ENCODE data around the gene ZNF664. TPM values are rescaled to one million over a fixed set of nuclear protein-coding genes. Genes with fewer than 3 reads are reported as not detected.

The ZNF664 gene
- total and polyA plus RNA-seq, 2 of the 13 experiments (the other 11 are each of a cell fraction or from before 2014, with no cell fraction given) = 43.9 to 56.5 TPM

DNA sequence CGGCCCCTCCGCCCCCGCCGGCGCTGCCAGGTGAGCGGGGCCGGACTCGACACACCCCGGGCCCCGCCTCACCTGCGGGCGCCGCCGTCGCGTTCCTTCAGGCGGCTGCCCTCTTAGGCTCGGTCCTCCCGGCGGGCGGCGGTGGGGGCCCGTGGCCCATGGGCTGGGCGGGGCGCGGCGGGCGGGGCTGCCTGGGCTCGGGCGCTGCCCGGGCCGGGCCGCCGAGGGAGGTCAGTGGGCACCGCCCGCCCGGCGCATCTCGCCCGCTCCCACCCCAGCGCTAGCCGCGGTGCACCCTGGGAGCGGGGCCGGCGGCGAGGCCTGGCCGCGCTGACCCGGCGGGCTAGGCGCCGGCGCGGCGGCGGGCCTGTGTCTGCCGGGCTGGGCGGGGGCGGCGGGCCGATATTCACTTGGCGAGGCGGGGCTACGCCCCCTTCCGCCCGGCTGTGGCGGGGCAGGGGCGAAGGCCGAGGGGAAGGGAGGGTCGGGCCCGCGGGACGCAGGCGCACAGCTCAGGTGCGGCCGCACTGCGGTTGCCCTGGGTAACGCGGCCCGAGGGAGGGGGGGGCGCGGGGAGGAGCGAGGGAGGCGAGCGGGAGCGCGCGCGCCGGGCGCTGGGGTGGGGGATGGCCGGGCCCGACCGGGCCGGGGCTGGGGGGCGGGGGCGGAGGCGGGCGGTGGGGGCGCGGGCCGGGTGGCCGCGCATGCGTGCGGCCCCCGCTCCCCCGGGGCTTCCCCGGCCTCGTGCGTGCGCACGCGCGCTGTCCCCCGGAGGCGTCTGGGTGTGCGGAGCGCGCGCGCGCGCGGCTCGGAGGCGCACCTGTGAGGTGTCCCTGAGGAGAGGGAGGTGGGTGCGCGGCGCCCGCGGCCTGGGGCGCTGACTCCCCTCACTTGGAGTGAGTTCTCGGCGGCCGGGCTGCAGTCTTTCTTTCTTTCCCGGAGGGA, at the start of gene ZNF664, which contains the start of gene CCDC92 (continued):
- TF ChIP-seq ZEB1 (IDR thresholded peaks at IDR 0.05; ENCODE audit: insufficient replicate concordance, low read depth) = peak; percentile 77
- no peak for TF ChIP-seq NONO (IDR thresholded peaks at IDR 0.05)
- peak; percentile 21 for TF ChIP-seq NONO (CRISPR knock-in tag; conservative IDR thresholded peaks at IDR 0.05)
- no peak for TF ChIP-seq ZNF430 (CRISPR knock-in tag; IDR thresholded peaks at IDR 0.05)
- TF ChIP-seq, protein P1, sequence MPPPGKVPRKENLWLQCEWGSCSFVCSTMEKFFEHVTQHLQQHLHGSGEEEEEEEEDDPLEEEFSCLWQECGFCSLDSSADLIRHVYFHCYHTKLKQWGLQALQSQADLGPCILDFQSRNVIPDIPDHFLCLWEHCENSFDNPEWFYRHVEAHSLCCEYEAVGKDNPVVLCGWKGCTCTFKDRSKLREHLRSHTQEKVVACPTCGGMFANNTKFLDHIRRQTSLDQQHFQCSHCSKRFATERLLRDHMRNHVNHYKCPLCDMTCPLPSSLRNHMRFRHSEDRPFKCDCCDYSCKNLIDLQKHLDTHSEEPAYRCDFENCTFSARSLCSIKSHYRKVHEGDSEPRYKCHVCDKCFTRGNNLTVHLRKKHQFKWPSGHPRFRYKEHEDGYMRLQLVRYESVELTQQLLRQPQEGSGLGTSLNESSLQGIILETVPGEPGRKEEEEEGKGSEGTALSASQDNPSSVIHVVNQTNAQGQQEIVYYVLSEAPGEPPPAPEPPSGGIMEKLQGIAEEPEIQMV (CRISPR knock-in tag; IDR thresholded peaks at IDR 0.05; ENCODE audit: low read depth) = no peak
- peak; percentile 81 for TF ChIP-seq RFX3 (CRISPR knock-in tag; IDR thresholded peaks at IDR 0.05)
- TF ChIP-seq, protein P2, sequence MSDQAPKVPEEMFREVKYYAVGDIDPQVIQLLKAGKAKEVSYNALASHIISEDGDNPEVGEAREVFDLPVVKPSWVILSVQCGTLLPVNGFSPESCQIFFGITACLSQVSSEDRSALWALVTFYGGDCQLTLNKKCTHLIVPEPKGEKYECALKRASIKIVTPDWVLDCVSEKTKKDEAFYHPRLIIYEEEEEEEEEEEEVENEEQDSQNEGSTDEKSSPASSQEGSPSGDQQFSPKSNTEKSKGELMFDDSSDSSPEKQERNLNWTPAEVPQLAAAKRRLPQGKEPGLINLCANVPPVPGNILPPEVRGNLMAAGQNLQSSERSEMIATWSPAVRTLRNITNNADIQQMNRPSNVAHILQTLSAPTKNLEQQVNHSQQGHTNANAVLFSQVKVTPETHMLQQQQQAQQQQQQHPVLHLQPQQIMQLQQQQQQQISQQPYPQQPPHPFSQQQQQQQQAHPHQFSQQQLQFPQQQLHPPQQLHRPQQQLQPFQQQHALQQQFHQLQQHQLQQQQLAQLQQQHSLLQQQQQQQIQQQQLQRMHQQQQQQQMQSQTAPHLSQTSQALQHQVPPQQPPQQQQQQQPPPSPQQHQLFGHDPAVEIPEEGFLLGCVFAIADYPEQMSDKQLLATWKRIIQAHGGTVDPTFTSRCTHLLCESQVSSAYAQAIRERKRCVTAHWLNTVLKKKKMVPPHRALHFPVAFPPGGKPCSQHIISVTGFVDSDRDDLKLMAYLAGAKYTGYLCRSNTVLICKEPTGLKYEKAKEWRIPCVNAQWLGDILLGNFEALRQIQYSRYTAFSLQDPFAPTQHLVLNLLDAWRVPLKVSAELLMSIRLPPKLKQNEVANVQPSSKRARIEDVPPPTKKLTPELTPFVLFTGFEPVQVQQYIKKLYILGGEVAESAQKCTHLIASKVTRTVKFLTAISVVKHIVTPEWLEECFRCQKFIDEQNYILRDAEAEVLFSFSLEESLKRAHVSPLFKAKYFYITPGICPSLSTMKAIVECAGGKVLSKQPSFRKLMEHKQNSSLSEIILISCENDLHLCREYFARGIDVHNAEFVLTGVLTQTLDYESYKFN (CRISPR knock-in tag; conservative IDR thresholded peaks at IDR 0.05) = peak; percentile 45; the same call in 1 of the 2 replicates
- TF ChIP-seq, protein P3, sequence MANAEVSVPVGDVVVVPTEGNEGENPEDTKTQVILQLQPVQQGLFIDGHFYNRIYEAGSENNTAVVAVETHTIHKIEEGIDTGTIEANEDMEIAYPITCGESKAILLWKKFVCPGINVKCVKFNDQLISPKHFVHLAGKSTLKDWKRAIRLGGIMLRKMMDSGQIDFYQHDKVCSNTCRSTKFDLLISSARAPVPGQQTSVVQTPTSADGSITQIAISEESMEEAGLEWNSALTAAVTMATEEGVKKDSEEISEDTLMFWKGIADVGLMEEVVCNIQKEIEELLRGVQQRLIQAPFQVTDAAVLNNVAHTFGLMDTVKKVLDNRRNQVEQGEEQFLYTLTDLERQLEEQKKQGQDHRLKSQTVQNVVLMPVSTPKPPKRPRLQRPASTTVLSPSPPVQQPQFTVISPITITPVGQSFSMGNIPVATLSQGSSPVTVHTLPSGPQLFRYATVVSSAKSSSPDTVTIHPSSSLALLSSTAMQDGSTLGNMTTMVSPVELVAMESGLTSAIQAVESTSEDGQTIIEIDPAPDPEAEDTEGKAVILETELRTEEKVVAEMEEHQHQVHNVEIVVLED (CRISPR knock-in tag; IDR thresholded peaks at IDR 0.05; ENCODE audit: borderline replicate concordance) = peak; percentile 65; the same call in 1 of the 2 replicates
- TF ChIP-seq HNF4A (CRISPR knock-in tag; IDR thresholded peaks at IDR 0.05) = peak; percentile 18; the same call in 1 of the 2 replicates
- TF ChIP-seq, protein P4, sequence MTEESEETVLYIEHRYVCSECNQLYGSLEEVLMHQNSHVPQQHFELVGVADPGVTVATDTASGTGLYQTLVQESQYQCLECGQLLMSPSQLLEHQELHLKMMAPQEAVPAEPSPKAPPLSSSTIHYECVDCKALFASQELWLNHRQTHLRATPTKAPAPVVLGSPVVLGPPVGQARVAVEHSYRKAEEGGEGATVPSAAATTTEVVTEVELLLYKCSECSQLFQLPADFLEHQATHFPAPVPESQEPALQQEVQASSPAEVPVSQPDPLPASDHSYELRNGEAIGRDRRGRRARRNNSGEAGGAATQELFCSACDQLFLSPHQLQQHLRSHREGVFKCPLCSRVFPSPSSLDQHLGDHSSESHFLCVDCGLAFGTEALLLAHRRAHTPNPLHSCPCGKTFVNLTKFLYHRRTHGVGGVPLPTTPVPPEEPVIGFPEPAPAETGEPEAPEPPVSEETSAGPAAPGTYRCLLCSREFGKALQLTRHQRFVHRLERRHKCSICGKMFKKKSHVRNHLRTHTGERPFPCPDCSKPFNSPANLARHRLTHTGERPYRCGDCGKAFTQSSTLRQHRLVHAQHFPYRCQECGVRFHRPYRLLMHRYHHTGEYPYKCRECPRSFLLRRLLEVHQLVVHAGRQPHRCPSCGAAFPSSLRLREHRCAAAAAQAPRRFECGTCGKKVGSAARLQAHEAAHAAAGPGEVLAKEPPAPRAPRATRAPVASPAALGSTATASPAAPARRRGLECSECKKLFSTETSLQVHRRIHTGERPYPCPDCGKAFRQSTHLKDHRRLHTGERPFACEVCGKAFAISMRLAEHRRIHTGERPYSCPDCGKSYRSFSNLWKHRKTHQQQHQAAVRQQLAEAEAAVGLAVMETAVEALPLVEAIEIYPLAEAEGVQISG (CRISPR knock-in tag; IDR thresholded peaks at IDR 0.05) = peak; percentile 63
- peak; percentile 69 for TF ChIP-seq GABPB1 (CRISPR knock-in tag; IDR thresholded peaks at IDR 0.05)
- peak; percentile 86; the same call in 2 of the 3 replicates for TF ChIP-seq MXI1 (IDR thresholded peaks at IDR 0.05; ENCODE audit: borderline replicate concordance, low read depth, low read length)
- TF ChIP-seq, protein P5, sequence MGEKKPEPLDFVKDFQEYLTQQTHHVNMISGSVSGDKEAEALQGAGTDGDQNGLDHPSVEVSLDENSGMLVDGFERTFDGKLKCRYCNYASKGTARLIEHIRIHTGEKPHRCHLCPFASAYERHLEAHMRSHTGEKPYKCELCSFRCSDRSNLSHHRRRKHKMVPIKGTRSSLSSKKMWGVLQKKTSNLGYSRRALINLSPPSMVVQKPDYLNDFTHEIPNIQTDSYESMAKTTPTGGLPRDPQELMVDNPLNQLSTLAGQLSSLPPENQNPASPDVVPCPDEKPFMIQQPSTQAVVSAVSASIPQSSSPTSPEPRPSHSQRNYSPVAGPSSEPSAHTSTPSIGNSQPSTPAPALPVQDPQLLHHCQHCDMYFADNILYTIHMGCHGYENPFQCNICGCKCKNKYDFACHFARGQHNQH (CRISPR knock-in tag; IDR thresholded peaks at IDR 0.05) = 0 out of 2 replicates have a peak, but pooled peaks have one; percentile 21
- no peak for TF ChIP-seq ZBTB7A (CRISPR knock-in tag; IDR thresholded peaks at IDR 0.05)
